Activated naive CD4-positive, alpha-beta T cell treated with Interleukin-2 at 50 U/mL for 16 hours (primary cell): ENCODE measurements around the gene TRMT2B.
"Not testable (repeated sequence)": the region's sequence is repeated elsewhere in the genome, so short reads cannot be mapped to it uniquely, and the experiment has no call there.

ENCODE experiments used
- DNase-seq: peaks from one replicate; pipeline ENCODE4 v3.0.0-alpha.2; 2020

Gene TRMT2B

GRCh38 chrX:100995469-100995868 is 56.4 kb downstream of the TRMT2B start:
- DNase-seq = peak; percentile 21

DNA sequence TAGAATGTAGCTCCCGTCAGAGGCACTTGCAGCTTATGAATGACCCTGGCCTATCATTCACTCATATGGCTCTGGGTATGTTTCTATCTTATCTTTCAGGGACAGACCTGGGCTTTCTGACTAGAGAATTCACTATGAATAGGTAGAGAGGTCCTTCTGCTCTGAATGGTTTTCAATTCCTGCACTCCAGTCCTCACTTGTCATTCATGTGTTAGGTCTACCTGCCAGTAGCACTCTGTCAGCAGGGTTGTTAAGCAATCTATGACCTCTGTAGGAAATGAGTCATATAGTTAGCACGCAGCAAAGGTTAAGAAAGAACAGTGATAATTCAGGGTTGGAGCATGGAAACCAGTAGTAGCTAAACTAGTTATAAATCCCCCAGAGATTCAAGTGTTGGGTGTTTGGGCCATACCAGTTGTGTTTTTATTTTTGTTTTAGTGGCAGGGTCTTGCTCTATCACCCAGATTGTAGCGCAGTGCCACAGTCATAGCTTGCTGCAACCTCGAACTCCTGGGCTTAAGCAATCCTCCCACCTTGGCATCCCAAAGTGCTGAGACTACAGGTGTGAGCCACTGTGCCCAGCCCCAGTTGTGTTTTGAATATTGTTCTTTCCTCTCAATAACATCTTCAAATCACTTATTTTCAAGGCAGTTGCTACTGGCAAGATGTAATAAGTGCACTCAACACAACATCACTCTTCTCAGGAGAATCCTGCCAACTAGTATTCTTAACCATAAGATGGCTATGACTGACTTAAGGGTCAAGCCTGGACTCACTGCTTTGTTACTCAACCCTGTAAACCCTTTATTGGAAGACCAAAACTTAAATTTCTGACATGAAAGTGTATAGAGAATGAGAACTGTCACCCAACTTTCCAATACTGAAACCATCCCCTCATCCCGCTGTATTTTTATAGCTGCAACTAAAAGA is 57.3 kb downstream of the TRMT2B start:
- peak; percentile 1 for DNase-seq

GRCh38 chrX:100990139-100990538 is 61.8 kb downstream of the TRMT2B start:
- DNase-seq = no peak

GRCh38 chrX:100984818-100985217 is 67.1 kb downstream of the TRMT2B start:
- DNase-seq = no peak

DNA sequence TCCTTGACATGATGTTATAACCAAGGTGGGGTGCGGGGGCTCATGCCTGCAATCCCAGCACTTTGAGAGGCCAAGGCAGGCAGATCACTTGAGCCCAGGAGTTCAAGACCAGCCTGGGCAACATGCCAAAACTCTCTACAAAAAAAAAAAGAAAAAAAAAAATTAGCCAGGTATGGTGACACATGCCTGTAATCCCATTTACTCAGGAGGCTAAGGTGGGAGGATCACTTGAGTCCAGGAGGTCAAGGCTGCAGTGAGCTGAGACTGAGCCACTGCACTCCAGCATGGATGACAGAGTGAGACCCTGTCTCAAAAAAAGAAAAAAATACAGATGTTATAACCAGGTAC is 70.4 kb downstream of the TRMT2B start:
- DNase-seq = not testable (repeated sequence)

GRCh38 chrX:100980608-100981497 is 71.1 kb downstream of the TRMT2B start:
- no peak for DNase-seq

GRCh38 chrX:100979881-100980607 is 71.9 kb downstream of the TRMT2B start:
- DNase-seq = no peak

GRCh38 chrX:100976211-100976610 is 75.7 kb downstream of the TRMT2B start:
- no peak for DNase-seq

DNA sequence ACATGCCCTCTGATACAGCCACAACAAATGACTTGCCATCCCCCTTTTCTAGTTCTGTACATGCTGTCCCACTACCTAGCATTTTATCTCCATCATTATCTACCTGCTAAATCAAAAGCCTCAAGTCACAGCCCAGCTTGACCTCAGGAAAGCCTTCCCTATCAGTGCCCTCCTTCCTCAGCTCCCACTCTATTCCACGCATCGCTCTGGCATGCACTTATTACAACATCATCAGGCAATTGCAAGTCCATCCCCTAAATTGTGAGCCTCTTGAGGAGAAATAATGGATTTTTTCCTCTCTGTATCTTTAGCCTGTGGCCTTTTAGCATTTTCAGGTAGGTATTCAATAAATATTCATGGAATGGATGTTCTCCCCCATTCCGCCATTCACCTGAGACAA is 76.7 kb downstream of the TRMT2B start:
- no peak for DNase-seq

GRCh38 chrX:100973411-100973810 is 78.5 kb downstream of the TRMT2B start:
- no peak for DNase-seq

DNA sequence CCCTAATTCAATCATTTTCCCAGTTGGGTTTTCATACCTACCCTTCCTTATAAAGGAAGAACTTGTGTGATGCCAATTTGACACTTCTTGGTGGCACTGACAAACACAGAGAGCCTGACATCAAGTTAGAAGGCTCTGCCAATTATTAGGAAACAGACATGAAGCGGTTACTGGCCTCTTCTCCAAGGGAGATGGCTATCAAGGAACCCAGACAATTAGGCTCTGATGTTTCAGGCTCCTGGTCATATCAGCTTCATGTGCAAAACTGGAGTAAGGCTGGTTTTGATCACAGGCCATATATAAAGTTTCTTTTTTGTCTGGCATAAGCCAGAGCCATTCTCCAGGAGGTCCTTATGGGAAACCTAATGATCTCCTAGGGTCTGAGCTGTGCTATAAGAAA is 82.0 kb downstream of the TRMT2B start:
- DNase-seq = no peak

DNA sequence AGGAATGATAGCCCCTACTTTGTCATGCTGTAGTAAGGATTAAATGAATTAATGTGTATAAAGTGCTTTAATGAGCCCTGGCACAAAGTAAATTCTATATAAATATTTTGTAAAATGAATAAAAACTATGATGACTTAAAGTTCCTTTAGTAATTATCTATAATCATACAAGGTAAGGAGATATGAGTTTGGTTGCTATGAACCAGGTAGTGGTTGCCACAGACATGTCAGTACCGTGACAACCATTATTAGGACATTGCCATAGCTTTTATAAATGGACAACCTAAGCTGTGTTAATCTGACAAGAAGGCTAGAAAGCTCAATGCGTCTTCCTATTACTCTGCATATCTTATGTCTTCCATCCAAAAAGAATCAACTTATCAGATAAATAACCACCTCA is 82.5 kb downstream of the TRMT2B start, which contains the start of gene ARL13A:
Gene ARL13A (plus strand): TSS at position 301 of the 400 bp plus-strand sequence. CDS start 3,982 bp downstream, outside the sequence.
- no peak for DNase-seq

GRCh38 chrX:100964362-100964761 is 87.5 kb downstream of the TRMT2B start:
- no peak for DNase-seq

DNA sequence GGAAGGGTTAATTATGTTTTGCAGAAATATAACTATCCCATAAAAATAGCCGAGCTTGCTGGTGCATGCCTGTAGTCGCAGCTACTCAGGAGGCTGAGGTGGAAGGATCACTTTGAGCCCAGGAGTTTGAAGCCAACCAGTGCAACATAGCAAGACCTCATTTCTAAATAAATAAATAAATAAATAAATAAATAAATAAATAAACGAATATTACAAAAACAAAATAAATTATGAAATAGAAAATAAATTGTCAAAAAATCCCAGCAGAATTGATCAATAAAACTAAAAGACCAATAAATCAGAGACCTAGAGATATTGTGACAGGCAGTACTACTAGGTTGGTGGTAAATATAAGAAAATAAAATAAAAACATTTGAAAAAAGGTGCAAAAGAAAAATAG is 89.1 kb downstream of the TRMT2B start:
- no peak for DNase-seq
